ENCODE data around the gene CEACAM18.

DNA sequence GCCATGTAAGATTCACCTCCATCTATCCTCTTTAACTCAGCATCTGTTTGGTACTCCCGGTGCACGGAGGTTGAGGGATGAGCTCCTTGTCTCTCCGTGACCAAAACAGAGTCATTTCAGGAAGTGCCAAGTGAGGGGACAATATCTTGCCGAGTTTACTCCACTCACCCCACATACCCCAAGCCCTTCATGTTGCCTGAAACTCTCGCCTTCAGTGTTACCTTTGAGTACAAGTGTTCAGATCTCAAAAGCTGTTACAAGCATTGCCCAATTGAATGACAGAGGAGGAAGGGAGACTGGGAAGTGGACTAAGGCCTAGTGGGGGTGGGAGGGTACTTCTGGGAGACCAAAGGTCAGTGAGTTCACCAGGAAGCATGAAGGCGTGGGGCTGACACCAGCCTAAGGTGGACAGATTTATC lies 29.3 kb downstream of the CEACAM18 start:
- TF ChIP-seq, protein P1, sequence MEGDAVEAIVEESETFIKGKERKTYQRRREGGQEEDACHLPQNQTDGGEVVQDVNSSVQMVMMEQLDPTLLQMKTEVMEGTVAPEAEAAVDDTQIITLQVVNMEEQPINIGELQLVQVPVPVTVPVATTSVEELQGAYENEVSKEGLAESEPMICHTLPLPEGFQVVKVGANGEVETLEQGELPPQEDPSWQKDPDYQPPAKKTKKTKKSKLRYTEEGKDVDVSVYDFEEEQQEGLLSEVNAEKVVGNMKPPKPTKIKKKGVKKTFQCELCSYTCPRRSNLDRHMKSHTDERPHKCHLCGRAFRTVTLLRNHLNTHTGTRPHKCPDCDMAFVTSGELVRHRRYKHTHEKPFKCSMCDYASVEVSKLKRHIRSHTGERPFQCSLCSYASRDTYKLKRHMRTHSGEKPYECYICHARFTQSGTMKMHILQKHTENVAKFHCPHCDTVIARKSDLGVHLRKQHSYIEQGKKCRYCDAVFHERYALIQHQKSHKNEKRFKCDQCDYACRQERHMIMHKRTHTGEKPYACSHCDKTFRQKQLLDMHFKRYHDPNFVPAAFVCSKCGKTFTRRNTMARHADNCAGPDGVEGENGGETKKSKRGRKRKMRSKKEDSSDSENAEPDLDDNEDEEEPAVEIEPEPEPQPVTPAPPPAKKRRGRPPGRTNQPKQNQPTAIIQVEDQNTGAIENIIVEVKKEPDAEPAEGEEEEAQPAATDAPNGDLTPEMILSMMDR (IDR thresholded peaks at IDR 0.05) = peak in 3 of 6 experiments; percentile 9 to 20 (median 18)
- TF ChIP-seq POLR2A (IDR thresholded peaks at IDR 0.05) = no peak

Measured in Peyer's patch (tissue), 4 donors.